OCI-LY3 (cell line): ENCODE measurements around the gene PUM1.

Source experiments
- CTCF ChIP-seq: fragments of 200-600, 300-600 bp; sonication (generic); IDR thresholded peaks from 2 replicates; pipeline ENCODE4 v1.5.1; 2014; ENCODE audit warnings: antibody characterized with exemption, low read length, low read depth
- EZH2phosphoT487 ChIP-seq: fragments of 200-600 bp; shearing (Covaris generic); IDR thresholded peaks from 2 replicates; pipeline ENCODE4 v1.6.1; 2018; ENCODE audit warnings: antibody characterized with exemption, mixed run types, low read depth

DNA sequence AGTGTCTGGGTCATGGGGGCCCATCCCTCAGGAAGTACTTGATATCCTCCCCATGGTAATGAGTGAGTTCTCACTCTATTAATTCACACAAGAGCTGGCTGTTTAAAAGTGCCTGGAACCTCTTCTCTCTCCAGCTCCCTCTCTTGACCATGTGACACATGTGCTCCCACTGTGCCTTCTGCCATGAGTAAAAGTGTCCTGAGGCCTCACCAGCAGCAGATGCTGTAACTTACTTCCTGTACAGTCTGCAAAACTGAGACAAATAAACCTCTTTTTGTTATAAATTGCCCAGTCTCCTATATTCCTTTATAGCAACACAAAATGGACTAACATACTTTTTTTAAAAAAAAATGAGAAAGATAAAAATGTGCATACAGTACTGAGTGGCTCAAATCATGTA is 24.0 kb downstream of the PUM1 start:
- TF ChIP-seq CTCF (no peak), EZH2phosphoT487 (no peak)
